CD4-positive, alpha-beta T cell treated with Interleukin-21 for 1 hour (primary cell): ENCODE measurements around the gene FLNA.
"Not testable (repeated sequence)": the region's sequence is repeated elsewhere in the genome, so short reads cannot be mapped to it uniquely, and the experiment has no call there.

Source experiments
- DNase-seq: peaks from one replicate; pipeline ENCODE4 v3.0.0-alpha.2; 2020

Gene FLNA

GRCh38 chrX:154328646-154329045 is 45.8 kb downstream of the FLNA start:
- no peak for DNase-seq

GRCh38 chrX:154327038-154327820 is 47.2 kb downstream of the FLNA start:
- peak; percentile 50 for DNase-seq

DNA sequence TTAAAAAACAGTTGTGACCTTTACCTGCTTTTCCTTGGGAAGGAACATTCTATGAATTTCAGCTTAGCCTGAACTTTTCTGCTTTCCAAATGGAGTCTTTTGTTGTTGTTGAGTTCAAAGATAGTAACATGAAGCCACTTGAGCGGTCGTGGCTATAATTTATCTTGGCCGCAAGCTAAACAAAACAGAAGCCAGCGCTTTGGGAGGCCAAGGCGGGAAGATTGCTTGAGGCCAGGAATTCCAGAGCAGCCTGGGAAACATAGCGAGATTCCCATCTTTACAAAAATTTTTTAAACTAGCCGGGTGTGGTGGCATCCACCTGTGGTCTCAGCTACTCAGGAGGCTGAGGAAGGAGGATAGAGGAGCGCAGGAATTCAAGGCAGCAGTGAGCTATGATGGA is 48.9 kb downstream of the FLNA start:
- no peak for DNase-seq

- no peak for DNase-seq
These were observed 50.9 kb downstream of the FLNA start for GRCh38 chrX:154323537-154323936.

DNA sequence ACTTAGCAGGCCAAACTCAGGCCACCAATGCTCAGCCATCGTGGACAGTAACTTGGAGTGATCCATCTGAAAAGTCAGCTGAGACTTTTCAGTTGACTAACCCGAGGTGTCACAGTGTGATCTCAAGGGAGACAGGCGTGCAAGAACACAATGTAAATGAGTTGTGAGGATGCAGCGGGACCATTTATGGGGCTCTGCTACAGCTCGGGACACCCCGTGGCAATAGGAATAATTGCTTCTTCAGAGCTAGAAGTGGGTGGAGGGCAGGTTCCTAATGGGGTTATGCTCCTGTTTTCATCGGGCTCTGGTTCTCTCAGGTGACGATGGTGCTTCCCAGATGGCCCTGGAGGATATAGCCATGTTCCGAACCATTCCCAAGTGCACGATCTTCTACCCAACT is 51.5 kb downstream of the FLNA start:
- DNase-seq, result no peak

- peak; percentile 7 for DNase-seq
These were observed 52.8 kb downstream of the FLNA start for GRCh38 chrX:154321594-154321993.

GRCh38 chrX:154321152-154321551 is 53.3 kb downstream of the FLNA start:
- DNase-seq, result no peak

GRCh38 chrX:154320406-154320805 is 54.0 kb downstream of the FLNA start:
- no peak for DNase-seq

GRCh38 chrX:154317391-154317995 is 56.9 kb downstream of the FLNA start:
- DNase-seq, result peak; percentile 24

GRCh38 chrX:154315416-154315815 is 59.0 kb downstream of the FLNA start:
- DNase-seq, result no peak

DNA sequence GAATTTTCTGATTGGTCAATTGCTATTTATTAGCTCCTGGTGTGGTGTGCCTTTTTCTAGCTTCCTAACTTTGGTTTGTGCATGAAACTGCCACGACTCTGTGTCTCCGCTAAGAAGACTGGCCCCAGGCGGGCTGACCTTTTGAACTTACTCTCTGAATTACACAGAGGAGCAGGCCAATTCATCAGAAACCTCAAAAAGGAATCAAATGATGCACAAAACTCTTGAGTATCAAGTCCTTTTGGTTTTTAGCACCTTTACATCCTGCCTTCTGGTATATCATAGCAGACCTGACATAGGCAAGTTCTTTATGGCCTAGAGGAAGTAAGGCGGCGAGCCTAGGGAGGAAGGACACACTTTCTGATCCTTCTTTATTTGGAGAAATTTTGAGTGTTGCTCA is 61.3 kb downstream of the FLNA start:
- peak; percentile 29 for DNase-seq

- no peak for DNase-seq
These were observed 62.3 kb downstream of the FLNA start for GRCh38 chrX:154312116-154312515.

- DNase-seq, result no peak
These were observed 63.6 kb downstream of the FLNA start for GRCh38 chrX:154310616-154311536.

DNA sequence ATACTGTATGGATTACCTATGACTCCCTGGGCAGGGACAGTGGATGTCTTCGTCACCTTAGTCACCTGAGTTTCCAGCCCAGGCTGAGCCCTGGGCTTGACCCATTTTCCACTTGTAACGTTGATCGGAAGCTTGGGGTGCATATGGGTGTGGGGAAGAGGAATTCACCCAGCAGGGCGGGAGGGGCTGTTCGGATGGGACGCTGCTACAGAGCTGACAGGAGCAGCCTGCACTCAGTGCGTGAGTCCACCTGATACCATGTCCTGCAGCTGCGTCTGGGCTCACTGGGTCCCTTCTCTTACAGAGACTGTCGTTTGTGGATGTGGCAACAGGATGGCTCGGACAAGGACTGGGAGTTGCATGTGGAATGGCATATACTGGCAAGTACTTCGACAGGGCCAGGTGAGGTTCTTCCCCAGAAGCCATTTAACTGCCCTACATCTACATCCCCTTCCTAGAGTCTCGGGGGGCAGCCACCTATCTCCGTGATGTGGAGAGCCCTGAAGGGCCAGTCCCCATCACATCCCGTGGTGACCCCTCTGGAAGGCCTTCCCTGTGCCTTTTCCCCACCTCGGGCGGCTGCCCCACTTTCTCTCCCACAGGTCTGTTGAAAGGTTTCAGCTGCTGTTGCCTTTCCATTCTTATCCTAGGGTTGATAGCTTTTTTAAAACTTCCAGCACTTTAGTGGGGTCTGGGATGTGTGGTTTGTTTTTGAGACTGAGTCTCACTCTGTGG is 65.2 kb downstream of the FLNA start:
- DNase-seq, result no peak

DNA sequence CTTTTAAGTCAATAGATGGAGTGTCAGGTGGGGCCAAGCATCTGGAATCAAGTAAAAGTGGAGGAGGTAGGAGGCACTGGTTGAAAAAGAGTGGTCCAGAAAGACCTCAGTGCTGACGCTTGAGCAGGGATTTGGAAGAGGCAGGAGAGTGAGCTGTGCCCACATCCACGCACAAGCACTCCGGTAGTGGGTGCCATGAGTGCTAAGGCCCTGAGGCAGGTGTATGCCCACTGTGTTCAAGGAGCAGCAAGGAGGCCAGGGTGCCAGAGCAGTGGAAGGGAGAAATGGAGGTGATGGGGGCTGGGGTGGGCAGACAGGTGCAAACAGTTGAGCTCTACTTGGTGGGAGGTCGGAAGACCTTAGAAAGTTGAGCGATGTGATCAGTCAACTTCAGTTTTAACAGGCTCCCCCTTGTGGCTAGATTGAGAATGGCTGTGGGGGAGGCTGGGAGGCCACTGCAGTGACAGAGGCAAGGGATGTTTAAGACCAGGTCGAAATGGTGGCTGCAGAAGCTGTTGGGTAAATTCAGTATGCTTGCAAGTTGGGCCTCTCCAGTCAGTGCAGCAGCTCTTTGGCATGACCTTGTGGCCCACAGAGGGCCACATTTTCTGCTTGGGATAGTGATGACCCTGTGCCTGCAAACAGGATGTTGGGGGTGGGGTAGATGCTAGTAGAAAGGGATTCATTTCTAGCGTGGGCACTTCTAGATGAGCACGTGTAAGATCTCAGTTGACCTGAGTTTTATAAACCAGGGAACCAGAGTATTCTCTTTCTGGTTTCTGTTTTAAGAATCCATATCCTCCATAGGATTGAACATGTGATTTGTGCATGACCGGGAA is 66.1 kb downstream of the FLNA start:
- DNase-seq, result peak; percentile 82

DNA sequence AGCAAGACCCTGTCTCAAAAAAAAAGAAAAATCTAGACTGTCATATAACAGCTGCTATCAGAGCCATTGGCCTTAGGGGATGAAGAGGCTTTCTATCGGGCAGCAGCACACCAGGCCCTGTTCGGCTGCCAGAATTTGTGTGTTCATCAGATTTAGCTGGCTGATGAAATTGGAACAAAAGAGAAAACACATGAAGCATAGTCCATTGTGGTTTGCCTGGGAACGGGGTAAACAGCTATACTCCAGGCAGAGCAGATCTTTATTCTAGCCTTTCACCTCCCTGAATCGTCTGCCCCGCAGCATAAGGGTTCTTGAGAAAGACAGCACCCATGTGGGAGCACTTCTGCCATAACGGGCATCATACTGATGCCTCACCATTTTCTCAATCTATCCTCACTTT is 67.2 kb downstream of the FLNA start:
- DNase-seq, result no peak

GRCh38 chrX:154305541-154306205 is 68.8 kb downstream of the FLNA start:
- no peak for DNase-seq

- no peak for DNase-seq
These were observed 69.6 kb downstream of the FLNA start for GRCh38 chrX:154304846-154305245.

DNA sequence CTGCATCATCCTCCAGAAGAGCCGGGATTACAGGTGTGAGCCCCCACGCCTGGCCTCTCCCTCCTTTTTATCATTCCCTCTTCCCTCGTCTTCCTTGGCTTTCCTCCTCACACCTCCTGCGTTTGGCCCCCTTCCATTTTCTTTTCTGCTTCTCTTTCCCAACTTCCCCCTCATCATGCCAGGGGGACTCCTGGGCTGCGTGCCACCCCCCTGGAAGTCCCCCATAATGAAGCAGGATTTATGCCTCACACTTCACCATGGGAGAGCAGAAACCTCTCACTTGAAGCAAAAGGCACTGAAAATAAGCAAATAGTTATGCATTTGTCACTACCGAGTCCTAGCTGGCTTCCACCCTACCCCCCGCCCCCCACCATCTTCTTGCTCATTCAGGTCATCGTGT is 71.0 kb downstream of the FLNA start:
- DNase-seq, result no peak

DNA sequence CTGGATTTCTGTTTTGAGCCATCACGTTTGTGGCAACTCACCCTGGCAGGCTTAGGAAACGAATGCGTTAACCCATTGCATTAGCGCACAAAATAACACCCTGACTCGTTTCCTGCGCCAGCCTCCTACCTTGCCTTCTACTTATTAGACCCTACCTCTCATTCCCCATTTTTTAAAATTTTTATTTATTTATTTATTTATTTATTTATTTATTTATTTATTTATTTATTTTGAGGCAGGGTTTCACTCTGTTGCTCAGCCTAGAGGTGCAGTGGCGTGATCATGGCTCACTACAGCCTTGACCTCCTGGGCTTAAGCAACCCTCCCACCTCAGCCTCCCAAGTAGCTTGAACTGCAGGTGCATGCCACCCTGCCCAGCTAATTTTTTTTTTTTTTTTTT is 71.4 kb downstream of the FLNA start:
- DNase-seq, result not testable (repeated sequence)

GRCh38 chrX:154300816-154301215 is 73.6 kb downstream of the FLNA start:
- DNase-seq, result no peak
